ENCODE data around the gene SERTAD2.

- TF ChIP-seq, protein P1, sequence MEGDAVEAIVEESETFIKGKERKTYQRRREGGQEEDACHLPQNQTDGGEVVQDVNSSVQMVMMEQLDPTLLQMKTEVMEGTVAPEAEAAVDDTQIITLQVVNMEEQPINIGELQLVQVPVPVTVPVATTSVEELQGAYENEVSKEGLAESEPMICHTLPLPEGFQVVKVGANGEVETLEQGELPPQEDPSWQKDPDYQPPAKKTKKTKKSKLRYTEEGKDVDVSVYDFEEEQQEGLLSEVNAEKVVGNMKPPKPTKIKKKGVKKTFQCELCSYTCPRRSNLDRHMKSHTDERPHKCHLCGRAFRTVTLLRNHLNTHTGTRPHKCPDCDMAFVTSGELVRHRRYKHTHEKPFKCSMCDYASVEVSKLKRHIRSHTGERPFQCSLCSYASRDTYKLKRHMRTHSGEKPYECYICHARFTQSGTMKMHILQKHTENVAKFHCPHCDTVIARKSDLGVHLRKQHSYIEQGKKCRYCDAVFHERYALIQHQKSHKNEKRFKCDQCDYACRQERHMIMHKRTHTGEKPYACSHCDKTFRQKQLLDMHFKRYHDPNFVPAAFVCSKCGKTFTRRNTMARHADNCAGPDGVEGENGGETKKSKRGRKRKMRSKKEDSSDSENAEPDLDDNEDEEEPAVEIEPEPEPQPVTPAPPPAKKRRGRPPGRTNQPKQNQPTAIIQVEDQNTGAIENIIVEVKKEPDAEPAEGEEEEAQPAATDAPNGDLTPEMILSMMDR (IDR thresholded peaks at IDR 0.05), result no peak
- no peak for TF ChIP-seq POLR2A (IDR thresholded peaks at IDR 0.05)
Measured at GRCh38 chr2:64625299-64626145, 28.2 kb downstream of the SERTAD2 start.

Measured in thyroid gland (tissue), 4 donors.